AG09319 (cell line): ENCODE results near the gene DEAF1.
"Not testable (repeated sequence)": the region's sequence is repeated elsewhere in the genome, so short reads cannot be mapped to it uniquely, and the experiment has no call there.

Experiments
- DNase-seq: peaks from one replicate; pipeline ENCODE4 v3.0.0-alpha.2; 2010; ENCODE audit warnings: low read depth; ENCODE audit errors: extremely low read depth
- TF ChIP-seq, protein P1 (sequence below): IDR thresholded peaks from 2 replicates; pipeline ENCODE4 v1.5.1; 2011; ENCODE audit warnings: low read depth, mild to moderate bottlenecking, inconsistent platforms, low read length, moderate library complexity

Gene DEAF1

GRCh38 chr11:656426-656825 is 38.6 kb downstream of the DEAF1 start:
- TF ChIP-seq, protein P1, sequence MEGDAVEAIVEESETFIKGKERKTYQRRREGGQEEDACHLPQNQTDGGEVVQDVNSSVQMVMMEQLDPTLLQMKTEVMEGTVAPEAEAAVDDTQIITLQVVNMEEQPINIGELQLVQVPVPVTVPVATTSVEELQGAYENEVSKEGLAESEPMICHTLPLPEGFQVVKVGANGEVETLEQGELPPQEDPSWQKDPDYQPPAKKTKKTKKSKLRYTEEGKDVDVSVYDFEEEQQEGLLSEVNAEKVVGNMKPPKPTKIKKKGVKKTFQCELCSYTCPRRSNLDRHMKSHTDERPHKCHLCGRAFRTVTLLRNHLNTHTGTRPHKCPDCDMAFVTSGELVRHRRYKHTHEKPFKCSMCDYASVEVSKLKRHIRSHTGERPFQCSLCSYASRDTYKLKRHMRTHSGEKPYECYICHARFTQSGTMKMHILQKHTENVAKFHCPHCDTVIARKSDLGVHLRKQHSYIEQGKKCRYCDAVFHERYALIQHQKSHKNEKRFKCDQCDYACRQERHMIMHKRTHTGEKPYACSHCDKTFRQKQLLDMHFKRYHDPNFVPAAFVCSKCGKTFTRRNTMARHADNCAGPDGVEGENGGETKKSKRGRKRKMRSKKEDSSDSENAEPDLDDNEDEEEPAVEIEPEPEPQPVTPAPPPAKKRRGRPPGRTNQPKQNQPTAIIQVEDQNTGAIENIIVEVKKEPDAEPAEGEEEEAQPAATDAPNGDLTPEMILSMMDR: no peak
- no peak for DNase-seq

DNA sequence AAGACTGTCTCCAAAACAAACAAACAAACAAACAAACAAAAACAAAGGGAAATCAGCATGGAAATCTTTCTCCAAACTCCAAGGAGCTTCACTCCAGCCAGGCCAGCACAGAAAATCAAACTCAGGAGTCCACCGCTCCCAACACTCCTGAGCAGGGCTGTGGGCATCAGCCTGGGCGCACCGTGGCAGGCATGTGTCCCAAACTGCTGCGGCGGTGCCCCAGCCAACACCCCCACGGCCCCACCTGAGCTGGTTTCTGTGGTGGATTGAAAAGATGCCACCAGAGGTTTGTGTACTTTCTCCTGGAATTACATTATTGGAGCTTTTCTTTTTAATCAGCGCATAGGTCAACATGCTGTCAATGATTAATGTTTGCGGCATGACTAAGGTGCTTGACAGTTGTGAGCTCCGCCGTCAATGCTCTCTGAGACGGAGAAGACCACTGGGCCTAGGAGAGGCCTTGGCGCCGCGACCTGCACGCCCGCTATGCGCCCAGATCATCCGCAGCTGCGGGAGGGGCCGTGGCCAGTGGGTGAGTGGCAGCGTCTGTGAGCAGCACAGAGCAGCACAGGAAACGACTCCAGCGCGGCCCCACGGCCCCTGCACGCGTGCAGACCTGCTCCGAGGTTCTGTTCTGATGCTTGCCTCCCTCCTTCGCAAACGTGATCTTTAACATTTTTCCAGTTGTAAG is 39.8 kb downstream of the DEAF1 start:
- no peak for DNase-seq
- TF ChIP-seq, protein P1: no peak

- not testable (repeated sequence) for DNase-seq
Observed at GRCh38 chr11:654444-654843, 40.6 kb downstream of the DEAF1 start.

DNA sequence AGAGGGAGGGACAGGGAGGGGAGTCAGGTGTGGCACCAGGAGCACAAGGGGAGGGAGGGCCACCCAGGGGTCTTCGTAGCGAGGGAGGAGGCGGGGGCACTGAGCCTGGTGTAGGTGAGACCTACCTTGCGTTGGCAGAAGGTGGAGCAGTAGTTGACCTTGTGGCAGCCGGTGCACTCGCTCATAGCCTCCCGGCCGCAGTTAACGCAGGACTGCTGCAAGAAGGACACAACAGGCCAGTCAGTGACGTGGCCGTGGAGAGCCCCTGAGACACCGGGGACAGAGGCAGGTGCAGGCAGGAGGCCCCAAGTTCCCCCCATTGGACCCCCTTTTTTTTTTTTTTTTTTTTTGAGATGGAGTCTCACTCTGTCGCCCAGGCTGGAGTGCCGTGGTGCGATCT is 41.2 kb downstream of the DEAF1 start:
- TF ChIP-seq, protein P1: no peak
- DNase-seq: no peak

DNA sequence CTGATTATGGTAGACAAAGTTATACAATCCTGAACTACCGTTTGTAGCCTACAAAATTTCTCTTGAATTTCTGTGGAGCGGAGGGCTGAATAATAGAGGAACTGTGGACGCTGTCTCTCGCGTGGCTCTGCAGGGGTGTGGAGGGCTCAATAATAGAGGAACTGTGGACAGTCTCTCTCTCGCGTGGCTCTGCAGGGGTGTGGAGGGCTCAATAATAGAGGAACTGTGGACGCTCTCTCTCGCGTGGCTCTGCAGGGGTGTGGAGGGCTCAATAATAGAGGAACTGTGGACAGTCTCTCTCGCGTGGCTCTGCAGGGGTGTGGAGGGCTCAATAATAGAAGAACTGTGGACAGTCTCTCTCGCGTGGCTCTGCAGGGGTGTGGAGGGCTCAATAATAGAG is 41.9 kb downstream of the DEAF1 start:
- DNase-seq: not testable (repeated sequence)

DNA sequence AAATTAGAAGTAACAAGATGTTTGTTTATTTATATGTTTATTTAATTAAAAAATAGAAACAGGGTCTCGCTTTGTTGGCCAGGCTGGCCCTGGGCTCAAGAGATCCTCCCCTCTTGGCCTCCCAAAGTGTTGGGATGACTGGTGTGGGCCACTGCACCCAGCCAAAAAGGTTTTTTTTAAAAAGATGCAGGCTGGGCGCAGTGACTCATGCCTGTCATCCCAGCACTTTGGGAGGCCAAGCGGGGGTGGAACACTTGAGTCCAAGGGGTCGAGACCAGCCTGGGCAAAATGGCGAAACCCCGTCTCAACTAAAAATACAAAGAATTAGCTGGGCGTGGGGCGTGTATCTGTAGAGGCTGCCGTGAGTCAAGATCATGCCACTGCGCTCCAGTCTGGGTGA is 44.5 kb downstream of the DEAF1 start:
- no peak for DNase-seq
- TF ChIP-seq, protein P1: no peak

DNA sequence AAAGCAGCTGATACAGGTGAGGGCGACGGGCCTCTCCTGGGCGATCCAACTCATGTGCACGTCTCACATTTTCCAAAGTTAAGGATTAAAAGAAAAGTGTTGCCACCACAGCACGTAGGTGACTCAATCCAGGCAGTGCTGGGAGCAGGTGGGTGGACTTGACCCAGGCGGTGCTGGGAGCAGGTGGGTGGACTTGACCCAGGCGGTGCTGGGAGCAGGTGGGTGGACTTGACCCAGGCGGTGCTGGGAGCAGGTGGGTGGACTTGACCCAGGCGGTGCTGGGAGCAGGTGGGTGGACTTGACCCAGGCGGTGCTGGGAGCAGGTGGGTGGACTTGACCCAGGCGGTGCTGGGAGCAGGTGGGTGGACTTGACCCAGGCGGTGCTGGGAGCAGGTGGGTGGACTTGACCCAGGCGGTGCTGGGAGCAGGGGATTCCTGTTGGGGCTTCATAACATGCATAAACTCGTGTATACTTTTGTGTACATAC is 47.3 kb downstream of the DEAF1 start:
- not testable (repeated sequence) for DNase-seq

DNA sequence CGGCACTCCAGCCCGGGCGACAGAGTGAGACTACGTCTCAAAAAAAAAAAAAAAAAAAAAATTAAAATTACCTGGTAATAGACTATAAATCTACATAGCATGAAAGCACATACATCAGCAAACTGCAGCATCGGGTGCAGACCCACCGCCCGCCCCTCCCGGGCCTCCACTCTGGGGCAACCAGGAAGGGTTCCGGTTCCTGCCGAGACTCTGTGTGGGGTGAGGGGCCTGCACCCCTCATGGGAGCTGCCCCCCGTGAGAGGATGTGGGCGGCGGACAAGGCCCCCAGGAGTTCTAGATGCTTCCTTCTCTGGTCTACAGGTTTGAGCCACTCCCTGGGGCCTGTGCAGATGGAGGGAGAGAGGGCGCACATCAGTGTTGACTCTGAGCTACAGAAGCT is 48.8 kb downstream of the DEAF1 start:
- TF ChIP-seq, protein P1: no peak
- DNase-seq: no peak

- DNase-seq: no peak
- TF ChIP-seq, protein P1: no peak
Observed at GRCh38 chr11:645536-645935, 49.5 kb downstream of the DEAF1 start.
